HCT116 (cell line): ENCODE data around the gene FAIM. TPM values are rescaled to one million over a fixed set of nuclear protein-coding genes. Genes with fewer than 3 reads are reported as not detected.

Experiments used
- ATAC-seq: fragments of 200-7000 bp; cut with Tn5 transposase; 2 replicates; pipeline ENCODE4 v1.9.1; 2020; ENCODE audit warnings: mild to moderate bottlenecking, moderate library complexity
- BruUV-seq: library from RNA; stranded (reverse); fragments of 400-500 nt; replicated peaks from 2 replicates; lab custom pipeline; 2021; lab: Mats Ljungman, UMichigan
- CTCF ChIA-PET: fragments of 300-600 bp; sonication (Branson Sonifier 250); formaldehyde crosslinking; loops from one replicate; lab custom pipeline; 2021; ENCODE audit warnings: antibody characterized with exemption; lab: Charles Lee
- POLR2A ChIA-PET: fragments of 300-600, 350-600 bp; sonication (Branson Sonifier 250); formaldehyde crosslinking; loops from one replicate; lab custom pipeline; 2021; ENCODE audit warnings: antibody characterized with exemption; lab: Charles Lee
- RAD21 ChIA-PET, 2 experiments: fragments of 300-600 bp; sonication (Branson Sonifier 250); formaldehyde crosslinking; loops; one replicate each; lab custom pipeline; 2023; ENCODE audit warnings: low total read pairs in 2 of 2; ENCODE audit not compliant: uncharacterized antibody in 2 of 2, unreplicated experiment in 2 of 2, low non-redundant PET in 1 of 2; lab: Charles Lee
- DNase-seq: peaks from one replicate; pipeline ENCODE4 v3.0.0-alpha.2; 2010; ENCODE audit warnings: low read depth, low spot score
- H2AFZ ChIP-seq: fragments of 200-600 bp; shearing (Covaris generic), sonication (generic); 2 replicates; pipeline ENCODE4 v1.6.1; 2017; ENCODE audit warnings: low read depth, mixed run types, mixed read lengths, antibody characterized with exemption, low read length; ENCODE audit not compliant: poor library complexity, severe bottlenecking
- H3K27ac ChIP-seq: 2 replicates; pipeline ENCODE4 v1.5.1; 2012; ENCODE audit warnings: low read depth, low read length
- H3K27me3 ChIP-seq: fragments of 200-600 bp; sonication (generic); 2 replicates; pipeline ENCODE4 v1.6.1; 2016; ENCODE audit warnings: mixed run types, low read length, mixed read lengths; ENCODE audit not compliant: insufficient read depth
- H3K36me3 ChIP-seq, 2 experiments: fragments of 200-500 bp in 1 of 2; fragments of 200-600 bp in 1 of 2; sonication (Bioruptor generic) in 1 of 2; sonication (generic) in 1 of 2; 2 replicates each; pipeline versions ENCODE4 v1.5.1 to v1.6.1; 2014 to 2016; ENCODE audit warnings: low read length in 2 of 2, inconsistent platforms in 1 of 2, mixed read lengths in 1 of 2, mixed run types in 1 of 2; ENCODE audit not compliant: insufficient read depth in 2 of 2, control insufficient read depth in 1 of 2
- H3K4me1 ChIP-seq, 2 experiments: fragments of 200-600 bp in 1 of 2; sonication (generic) in 1 of 2; 2 replicates each; pipeline versions ENCODE4 v1.5.1 to v1.6.1; 2012 to 2017; ENCODE audit warnings: low read length in 2 of 2, inconsistent platforms in 1 of 2, mild to moderate bottlenecking in 1 of 2, mixed read lengths in 1 of 2, mixed run types in 1 of 2, moderate library complexity in 1 of 2; ENCODE audit not compliant: insufficient read depth in 2 of 2, control insufficient read depth in 1 of 2
- H3K4me2 ChIP-seq: fragments of 200-600 bp; sonication (generic); 2 replicates; pipeline ENCODE4 v1.6.1; 2017; ENCODE audit warnings: mixed run types, low read length, mixed read lengths
- H3K4me3 ChIP-seq, 2 experiments: fragments of 200-600 bp in 1 of 2; sonication (generic) in 1 of 2; replicated peaks in 1 of 2; 2 replicates each; pipeline ENCODE4 v1.5.1; 2011 to 2016; ENCODE audit warnings: low read length in 2 of 2, control low read depth in 1 of 2, low read depth in 1 of 2, mild to moderate bottlenecking in 1 of 2, mixed read lengths in 1 of 2, mixed run types in 1 of 2
- H3K79me2 ChIP-seq: fragments of 200-600 bp; sonication (generic); 2 replicates; pipeline ENCODE4 v1.6.1; 2017; ENCODE audit warnings: mild to moderate bottlenecking, mixed run types, low read length, moderate library complexity, mixed read lengths; ENCODE audit not compliant: insufficient read depth
- H3K9ac ChIP-seq: fragments of 200-600 bp; sonication (generic); 2 replicates; pipeline ENCODE4 v1.6.1; 2016; ENCODE audit warnings: low read length, mixed read lengths
- H3K9me2 ChIP-seq: fragments of 200-600 bp; sonication (generic), shearing (Covaris generic); 2 replicates; pipeline ENCODE4 v1.6.1; 2017; ENCODE audit warnings: mixed run types, mild to moderate bottlenecking, moderate library complexity; ENCODE audit not compliant: insufficient read depth
- H3K9me3 ChIP-seq, 2 experiments: fragments of 200-500 bp in 1 of 2; fragments of 200-600 bp in 1 of 2; sonication (Bioruptor generic) in 1 of 2; sonication (generic) in 1 of 2; 2 replicates each; pipeline ENCODE4 v1.6.1; 2014 to 2017; ENCODE audit warnings: low read length in 2 of 2, mixed read lengths in 2 of 2, inconsistent platforms in 1 of 2, low read depth in 1 of 2, mild to moderate bottlenecking in 1 of 2, mixed run types in 1 of 2, moderate library complexity in 1 of 2; ENCODE audit not compliant: control insufficient read depth in 1 of 2, insufficient read depth in 1 of 2
- H4K20me1 ChIP-seq: fragments of 200-600 bp; sonication (generic), shearing (Covaris generic); 2 replicates; pipeline ENCODE4 v1.6.1; 2017; ENCODE audit warnings: mixed run types, mild to moderate bottlenecking, moderate library complexity; ENCODE audit not compliant: insufficient read depth
- ATF3 ChIP-seq: IDR thresholded peaks from 2 replicates; pipeline ENCODE4 v1.6.1; 2012
- CBX3 ChIP-seq: IDR thresholded peaks from 2 replicates; pipeline ENCODE4 v1.6.1; 2012; ENCODE audit warnings: low read depth
- CEBPB ChIP-seq: IDR thresholded peaks from 2 replicates; pipeline ENCODE4 v1.6.1; 2012; ENCODE audit warnings: low read depth
- CTCF ChIP-seq, 3 experiments: fragments of 200-600 bp in 1 of 3; sonication (generic) in 1 of 3; IDR thresholded peaks in 2 of 3; conservative IDR thresholded peaks in 1 of 3; 2 replicates each; pipeline ENCODE4 v1.5.1; 2012 to 2017; ENCODE audit warnings: low read depth in 2 of 3, low read length in 2 of 3, antibody characterized with exemption in 1 of 3, borderline replicate concordance in 1 of 3, control low read depth in 1 of 3, mild to moderate bottlenecking in 1 of 3, mixed read lengths in 1 of 3, mixed run types in 1 of 3, moderate library complexity in 1 of 3; ENCODE audit not compliant: insufficient read depth in 1 of 3
- EGR1 ChIP-seq: IDR thresholded peaks from 2 replicates; pipeline ENCODE4 v1.6.1; 2012; ENCODE audit warnings: low read depth
- EZH2 ChIP-seq: fragments of 200-600 bp; sonication (generic); IDR thresholded peaks from 2 replicates; pipeline ENCODE4 v1.6.1; 2017; ENCODE audit warnings: antibody characterized with exemption, mixed run types
- EZH2phosphoT487 ChIP-seq: fragments of 200-600 bp; IDR thresholded peaks from 2 replicates; pipeline ENCODE4 v1.6.1; 2018; ENCODE audit warnings: antibody characterized with exemption, borderline replicate concordance
- FOSL1 ChIP-seq: IDR thresholded peaks from 2 replicates; pipeline ENCODE4 v1.6.1; 2012; ENCODE audit warnings: low read depth
- JUND ChIP-seq: IDR thresholded peaks from 2 replicates; pipeline ENCODE4 v1.6.1; 2012
- POLR2A ChIP-seq: IDR thresholded peaks from 2 replicates; pipeline ENCODE4 v1.7.0; 2011; ENCODE audit warnings: borderline replicate concordance; ENCODE audit not compliant: insufficient read depth, insufficient read length; ENCODE audit errors: extremely low read depth
- POLR2AphosphoS5 ChIP-seq: IDR thresholded peaks from 2 replicates; pipeline ENCODE4 v1.6.1; 2011; ENCODE audit warnings: mild to moderate bottlenecking, low read depth, low read length, moderate library complexity
- RAD21 ChIP-seq: IDR thresholded peaks from 2 replicates; pipeline ENCODE4 v1.6.1; 2012; ENCODE audit warnings: low read depth, mild to moderate bottlenecking
- SIN3A ChIP-seq: IDR thresholded peaks from 2 replicates; pipeline ENCODE4 v1.6.1; 2012; ENCODE audit warnings: low read depth
- SP1 ChIP-seq: IDR thresholded peaks from 2 replicates; pipeline ENCODE4 v1.6.1; 2012; ENCODE audit warnings: low read depth
- TCF7L2 ChIP-seq: IDR thresholded peaks from 2 replicates; pipeline ENCODE4 v1.7.0; 2011; ENCODE audit warnings: borderline replicate concordance, inconsistent platforms; ENCODE audit not compliant: insufficient read depth, insufficient read length; ENCODE audit errors: extremely low read depth
- YY1 ChIP-seq: IDR thresholded peaks from 2 replicates; pipeline ENCODE4 v1.6.1; 2011; ENCODE audit warnings: low read length, low read depth, moderate library complexity, mild to moderate bottlenecking; ENCODE audit not compliant: insufficient replicate concordance; ENCODE audit errors: extremely low read depth
- ZFX ChIP-seq: fragments of 450-650 bp; IDR thresholded peaks from 2 replicates; pipeline ENCODE4 v1.6.1; 2017
- ZNF274 ChIP-seq: fragments of 200-500 bp; sonication (Bioruptor generic); IDR thresholded peaks from 2 replicates; pipeline ENCODE4 v1.6.1; 2014; ENCODE audit warnings: mild to moderate bottlenecking, low read depth, low read length, inconsistent platforms
- intact Hi-C: fragments of 100-400 bp; cut with micrococcal nuclease; formaldehyde crosslinking; loops from 2 replicates; pipeline ENCODE4 v1.10.0; 2022
- total RNA-seq: library from RNA; stranded (reverse); gene quantifications from one replicate; pipeline ENCODE4 v1.2.1, GENCODE V29; 2021; ENCODE audit not compliant: unreplicated experiment
- TF ChIP-seq, protein P1 (sequence below): IDR thresholded peaks from 2 replicates; pipeline ENCODE4 v1.6.1; 2011; ENCODE audit warnings: mild to moderate bottlenecking, low read length, moderate library complexity; ENCODE audit not compliant: insufficient replicate concordance; ENCODE audit errors: extremely low read depth
- TF ChIP-seq, protein P2 (sequence below): IDR thresholded peaks from 2 replicates; pipeline ENCODE4 v1.6.1; 2012

The FAIM gene
- total RNA-seq, 1 experiment from 2014 or later, result 12.2 TPM

DNA sequence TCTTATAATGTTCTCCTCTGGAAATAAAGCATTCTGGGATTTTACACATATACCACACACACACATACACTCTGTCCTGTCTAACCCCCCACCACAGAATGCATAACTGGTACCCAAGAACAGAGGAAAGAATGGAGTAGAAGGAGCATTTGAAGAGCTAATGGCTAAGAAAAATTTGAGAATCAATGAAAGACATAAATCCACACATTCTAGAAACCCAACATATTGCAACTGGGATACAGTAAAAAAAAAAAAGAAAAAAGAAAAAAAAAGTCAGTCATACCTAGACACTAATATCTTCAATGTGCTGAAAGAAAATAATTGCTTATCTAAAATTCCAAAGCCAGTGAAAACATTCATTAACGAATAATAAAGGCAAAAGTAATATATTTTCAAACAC is 35.4 kb upstream of the FAIM start:
- POLR2A ChIA-PET, result no interaction called here
- no TSS peak for BruUV-seq
- Histone ChIP-seq H3K9me2 (no peaks in the 10 kb centered on the region), H3K36me3 (peaks cover 5 to 12% of the 10 kb centered on the region in 2 experiments; a peak in 3 of 4 replicates), H3K4me3 (no peak overlapping the region), H3K27me3 (no peaks in the 10 kb centered on the region), H3K4me2 (no peak overlapping the region), H4K20me1 (no peaks in the 10 kb centered on the region), H3K9ac (no peak overlapping the region), H3K27ac (no peak overlapping the region), H3K9me3 (0 out of 4 replicates have a peak, but pooled peaks cover 0 to 8% of the 10 kb centered on the region in 2 experiments), H3K79me2 (peaks cover 8% of the 10 kb centered on the region)
- intact Hi-C loops, result no loop called here
- RAD21 ChIA-PET, result no interaction called here
- DNase-seq (no peak), ATAC-seq (no peak)
- TF ChIP-seq SP1 (no peak), EZH2phosphoT487 (no peak), CTCF (IDR thresholded peaks at IDR 0.05 in 2 of 3, conservative IDR thresholded peaks at IDR 0.05 in 1 of 3; ENCODE audit: borderline replicate concordance in 1 of 3, insufficient read depth in 1 of 3, low read depth in 2 of 3, low read length in 2 of 3) (no peak), EZH2 (no peak), JUND (no peak), POLR2A (no peak), ZFX (no peak), FOSL1 (no peak), ZNF274 (no peak), CEBPB (no peak), YY1 (no peak), TCF7L2 (no peak), POLR2AphosphoS5 (no peak), ATF3 (no peak), EGR1 (no peak), CBX3 (no peak), SIN3A (no peak), RAD21 (no peak)
- TF ChIP-seq, protein P1, sequence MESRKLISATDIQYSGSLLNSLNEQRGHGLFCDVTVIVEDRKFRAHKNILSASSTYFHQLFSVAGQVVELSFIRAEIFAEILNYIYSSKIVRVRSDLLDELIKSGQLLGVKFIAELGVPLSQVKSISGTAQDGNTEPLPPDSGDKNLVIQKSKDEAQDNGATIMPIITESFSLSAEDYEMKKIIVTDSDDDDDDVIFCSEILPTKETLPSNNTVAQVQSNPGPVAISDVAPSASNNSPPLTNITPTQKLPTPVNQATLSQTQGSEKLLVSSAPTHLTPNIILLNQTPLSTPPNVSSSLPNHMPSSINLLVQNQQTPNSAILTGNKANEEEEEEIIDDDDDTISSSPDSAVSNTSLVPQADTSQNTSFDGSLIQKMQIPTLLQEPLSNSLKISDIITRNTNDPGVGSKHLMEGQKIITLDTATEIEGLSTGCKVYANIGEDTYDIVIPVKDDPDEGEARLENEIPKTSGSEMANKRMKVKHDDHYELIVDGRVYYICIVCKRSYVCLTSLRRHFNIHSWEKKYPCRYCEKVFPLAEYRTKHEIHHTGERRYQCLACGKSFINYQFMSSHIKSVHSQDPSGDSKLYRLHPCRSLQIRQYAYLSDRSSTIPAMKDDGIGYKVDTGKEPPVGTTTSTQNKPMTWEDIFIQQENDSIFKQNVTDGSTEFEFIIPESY, result no peak
- TF ChIP-seq, protein P2, sequence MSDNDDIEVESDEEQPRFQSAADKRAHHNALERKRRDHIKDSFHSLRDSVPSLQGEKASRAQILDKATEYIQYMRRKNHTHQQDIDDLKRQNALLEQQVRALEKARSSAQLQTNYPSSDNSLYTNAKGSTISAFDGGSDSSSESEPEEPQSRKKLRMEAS, result no peak
- TF ChIP-seq, all 23 proteins: peak for 0
- no peak overlapping the region for H2AFZ ChIP-seq
- no peaks in the 10 kb centered on the region for H3K4me1 ChIP-seq
- CTCF ChIA-PET, result interaction anchor here (0.9 kb wide), 1 partner anchor 350 kb away, joined by 3 read pairs; no protein-coding TSS in a partner anchor
